ENCODE results near the gene POLR1D.

GRCh38 chr13:27593267-27593666 lies 28.4 kb upstream of the POLR1D start:
- no peak for TF ChIP-seq CTCF (IDR thresholded peaks at IDR 0.05; ENCODE audit: low read depth, low read length)
- TF ChIP-seq POLR2A (IDR thresholded peaks at IDR 0.05; ENCODE audit: extremely low read depth, insufficient read length) = no peak
- no peak for TF ChIP-seq MYC (IDR thresholded peaks at IDR 0.05; ENCODE audit: low read depth, low read length)

All from NB4 (cell line).